ENCODE data around the gene FILIP1L.

GRCh38 chr3:99934975-99935797, 179.1 kb downstream of the FILIP1L start:
- TF ChIP-seq, protein P1, sequence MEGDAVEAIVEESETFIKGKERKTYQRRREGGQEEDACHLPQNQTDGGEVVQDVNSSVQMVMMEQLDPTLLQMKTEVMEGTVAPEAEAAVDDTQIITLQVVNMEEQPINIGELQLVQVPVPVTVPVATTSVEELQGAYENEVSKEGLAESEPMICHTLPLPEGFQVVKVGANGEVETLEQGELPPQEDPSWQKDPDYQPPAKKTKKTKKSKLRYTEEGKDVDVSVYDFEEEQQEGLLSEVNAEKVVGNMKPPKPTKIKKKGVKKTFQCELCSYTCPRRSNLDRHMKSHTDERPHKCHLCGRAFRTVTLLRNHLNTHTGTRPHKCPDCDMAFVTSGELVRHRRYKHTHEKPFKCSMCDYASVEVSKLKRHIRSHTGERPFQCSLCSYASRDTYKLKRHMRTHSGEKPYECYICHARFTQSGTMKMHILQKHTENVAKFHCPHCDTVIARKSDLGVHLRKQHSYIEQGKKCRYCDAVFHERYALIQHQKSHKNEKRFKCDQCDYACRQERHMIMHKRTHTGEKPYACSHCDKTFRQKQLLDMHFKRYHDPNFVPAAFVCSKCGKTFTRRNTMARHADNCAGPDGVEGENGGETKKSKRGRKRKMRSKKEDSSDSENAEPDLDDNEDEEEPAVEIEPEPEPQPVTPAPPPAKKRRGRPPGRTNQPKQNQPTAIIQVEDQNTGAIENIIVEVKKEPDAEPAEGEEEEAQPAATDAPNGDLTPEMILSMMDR (IDR thresholded peaks at IDR 0.05; ENCODE audit: insufficient read depth, low read length, poor library complexity, severe bottlenecking) = no peak
- no peak for TF ChIP-seq EZH2phosphoT487 (conservative IDR thresholded peaks at IDR 0.05; ENCODE audit: low read length)
